ENCODE data around the gene SBF2.

GRCh38 chr11:10109806-10110205 is 184.2 kb downstream of the SBF2 start:
- TF ChIP-seq, protein P1, sequence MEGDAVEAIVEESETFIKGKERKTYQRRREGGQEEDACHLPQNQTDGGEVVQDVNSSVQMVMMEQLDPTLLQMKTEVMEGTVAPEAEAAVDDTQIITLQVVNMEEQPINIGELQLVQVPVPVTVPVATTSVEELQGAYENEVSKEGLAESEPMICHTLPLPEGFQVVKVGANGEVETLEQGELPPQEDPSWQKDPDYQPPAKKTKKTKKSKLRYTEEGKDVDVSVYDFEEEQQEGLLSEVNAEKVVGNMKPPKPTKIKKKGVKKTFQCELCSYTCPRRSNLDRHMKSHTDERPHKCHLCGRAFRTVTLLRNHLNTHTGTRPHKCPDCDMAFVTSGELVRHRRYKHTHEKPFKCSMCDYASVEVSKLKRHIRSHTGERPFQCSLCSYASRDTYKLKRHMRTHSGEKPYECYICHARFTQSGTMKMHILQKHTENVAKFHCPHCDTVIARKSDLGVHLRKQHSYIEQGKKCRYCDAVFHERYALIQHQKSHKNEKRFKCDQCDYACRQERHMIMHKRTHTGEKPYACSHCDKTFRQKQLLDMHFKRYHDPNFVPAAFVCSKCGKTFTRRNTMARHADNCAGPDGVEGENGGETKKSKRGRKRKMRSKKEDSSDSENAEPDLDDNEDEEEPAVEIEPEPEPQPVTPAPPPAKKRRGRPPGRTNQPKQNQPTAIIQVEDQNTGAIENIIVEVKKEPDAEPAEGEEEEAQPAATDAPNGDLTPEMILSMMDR (IDR thresholded peaks at IDR 0.05) = no peak
- TF ChIP-seq POLR2A (IDR thresholded peaks at IDR 0.05) = no peak
